Ascending aorta (tissue), 2 donors: ENCODE measurements around the gene KIDINS220. TPM values are rescaled to one million over a fixed set of nuclear protein-coding genes. Genes with fewer than 3 reads are reported as not detected.

ENCODE experiments used
- DNase-seq, 2 donors: peaks; one replicate each; pipeline ENCODE4 v3.0.0-alpha.2; 2019; ENCODE audit warnings: low spot score in 2 of 2
- H3K27ac ChIP-seq, 2 donors: fragments of 200-600 bp; sonication (generic); one replicate each; pipeline ENCODE4 v1.5.1; 2016 to 2017; ENCODE audit warnings: mild to moderate bottlenecking in 1 of 2
- H3K27me3 ChIP-seq: fragments of 200-600 bp; sonication (generic); one replicate; pipeline ENCODE4 v1.5.1; 2017
- H3K36me3 ChIP-seq, 2 donors: fragments of 200-600 bp; sonication (generic); one replicate each; pipeline ENCODE4 v1.5.1; 2016
- H3K4me1 ChIP-seq, 2 donors: fragments of 200-600 bp; sonication (generic); one replicate each; pipeline ENCODE4 v1.5.1; 2016 to 2017; ENCODE audit warnings: mild to moderate bottlenecking in 1 of 2
- H3K4me3 ChIP-seq, 2 donors: fragments of 200-600 bp; sonication (generic); one replicate each; pipeline ENCODE4 v1.5.1; 2016 to 2017; ENCODE audit warnings: mild to moderate bottlenecking in 1 of 2
- H3K9me3 ChIP-seq, 2 donors: fragments of 200-600 bp; sonication (generic); one replicate each; pipeline ENCODE4 v1.5.1; 2016
- intact Hi-C: fragments of 100-400 bp; cut with DNase I; formaldehyde crosslinking; loops from one replicate; pipeline ENCODE4 v1.15.1; 2023
- total RNA-seq: library from RNA; depleted of rRNA; stranded (reverse); fragments of >200 nt; gene quantifications from one replicate; pipeline ENCODE4 v1.1.0, GENCODE V29; 2016
- TF ChIP-seq, protein P1 (sequence below), 3 experiments: fragments of 200-600 bp in 2 of 3; fragments of 450-650 bp in 1 of 3; sonication (generic) in 2 of 3; IDR thresholded peaks; one replicate each; pipeline ENCODE4 v1.5.1; 2016 to 2019; ENCODE audit warnings: antibody characterized with exemption in 3 of 3, mild to moderate bottlenecking in 1 of 3, moderate library complexity in 1 of 3

Gene KIDINS220
- total RNA-seq, 1 donor from 2014 or later, result 59.1 TPM

GRCh38 chr2:8798393-8798792 is 39.0 kb downstream of the KIDINS220 start:
- no peak for DNase-seq
- TF ChIP-seq, protein P1, sequence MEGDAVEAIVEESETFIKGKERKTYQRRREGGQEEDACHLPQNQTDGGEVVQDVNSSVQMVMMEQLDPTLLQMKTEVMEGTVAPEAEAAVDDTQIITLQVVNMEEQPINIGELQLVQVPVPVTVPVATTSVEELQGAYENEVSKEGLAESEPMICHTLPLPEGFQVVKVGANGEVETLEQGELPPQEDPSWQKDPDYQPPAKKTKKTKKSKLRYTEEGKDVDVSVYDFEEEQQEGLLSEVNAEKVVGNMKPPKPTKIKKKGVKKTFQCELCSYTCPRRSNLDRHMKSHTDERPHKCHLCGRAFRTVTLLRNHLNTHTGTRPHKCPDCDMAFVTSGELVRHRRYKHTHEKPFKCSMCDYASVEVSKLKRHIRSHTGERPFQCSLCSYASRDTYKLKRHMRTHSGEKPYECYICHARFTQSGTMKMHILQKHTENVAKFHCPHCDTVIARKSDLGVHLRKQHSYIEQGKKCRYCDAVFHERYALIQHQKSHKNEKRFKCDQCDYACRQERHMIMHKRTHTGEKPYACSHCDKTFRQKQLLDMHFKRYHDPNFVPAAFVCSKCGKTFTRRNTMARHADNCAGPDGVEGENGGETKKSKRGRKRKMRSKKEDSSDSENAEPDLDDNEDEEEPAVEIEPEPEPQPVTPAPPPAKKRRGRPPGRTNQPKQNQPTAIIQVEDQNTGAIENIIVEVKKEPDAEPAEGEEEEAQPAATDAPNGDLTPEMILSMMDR (IDR thresholded peaks at IDR 0.05), result no peak
- H3K27me3 ChIP-seq, result no peaks in the 10 kb centered on the region
- no peak overlapping the region for H3K4me3 ChIP-seq
- no peak overlapping the region for H3K27ac ChIP-seq
- H3K9me3 ChIP-seq, result no peaks in the 10 kb centered on the region
- peaks cover 50 to 76% of the 10 kb centered on the region in 2 donors for H3K36me3 ChIP-seq
- intact Hi-C loops, result no loop called here
- no peaks in the 10 kb centered on the region for H3K4me1 ChIP-seq

DNA sequence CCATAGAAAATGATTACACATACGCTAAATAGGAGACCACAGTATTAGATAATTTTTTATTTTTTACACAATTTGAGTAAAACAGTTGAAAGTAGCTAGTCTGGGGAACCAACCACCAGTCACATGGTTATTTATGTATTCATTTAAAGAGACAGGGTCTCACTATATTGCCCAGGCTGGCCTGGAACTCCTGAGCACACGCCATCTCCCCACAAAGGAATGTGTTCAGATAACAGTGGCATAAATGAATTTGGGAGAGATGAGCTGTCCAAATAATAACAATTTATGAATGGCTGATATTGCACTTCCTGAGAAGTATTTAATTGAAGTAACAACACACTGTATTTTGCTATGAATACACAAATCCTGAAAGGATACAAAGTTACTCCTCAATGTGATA is 39.7 kb downstream of the KIDINS220 start:
- H3K27ac ChIP-seq, result no peak overlapping the region
- H3K9me3 ChIP-seq, result no peaks in the 10 kb centered on the region
- peaks cover 54 to 81% of the 10 kb centered on the region in 2 donors for H3K36me3 ChIP-seq
- TF ChIP-seq, protein P1 (IDR thresholded peaks at IDR 0.05), result no peak
- H3K27me3 ChIP-seq, result no peaks in the 10 kb centered on the region
- DNase-seq, result no peak
- no peaks in the 10 kb centered on the region for H3K4me1 ChIP-seq
- intact Hi-C loops, result no loop called here
- no peak overlapping the region for H3K4me3 ChIP-seq

GRCh38 chr2:8796878-8797550 is 40.4 kb downstream of the KIDINS220 start:
- DNase-seq, result no peak
- Histone ChIP-seq H3K27me3 (no peaks in the 10 kb centered on the region), H3K27ac (no peak overlapping the region), H3K4me1 (no peaks in the 10 kb centered on the region), H3K4me3 (no peak overlapping the region), H3K36me3 (peaks cover 52 to 80% of the 10 kb centered on the region in 2 donors), H3K9me3 (no peaks in the 10 kb centered on the region)
- TF ChIP-seq, protein P1 (IDR thresholded peaks at IDR 0.05), result no peak
- intact Hi-C loops, result no loop called here

DNA sequence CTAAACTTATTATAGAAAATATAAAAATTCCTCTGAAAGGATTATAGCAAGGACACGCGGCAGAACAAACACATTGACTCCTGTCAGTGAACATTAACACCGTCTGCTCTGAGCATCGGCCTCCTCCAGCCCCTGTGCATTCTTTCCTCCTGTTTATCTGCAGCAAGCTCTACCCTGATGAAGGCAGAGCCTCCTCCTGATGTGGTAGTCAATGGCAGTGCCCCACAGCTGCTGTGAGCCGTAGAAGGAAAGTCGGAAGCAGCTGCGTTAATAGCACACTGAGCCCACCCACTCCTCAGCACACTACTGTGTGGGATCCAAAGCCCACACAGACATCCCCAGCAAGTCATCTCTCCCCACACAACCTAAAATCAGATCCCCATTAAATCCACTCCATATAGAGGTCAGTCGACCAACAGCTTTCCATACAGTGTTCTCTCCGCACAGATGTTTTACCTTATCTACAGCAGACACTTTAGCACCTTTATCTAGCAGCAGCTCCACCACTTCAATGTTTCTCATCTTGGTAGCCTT is 41.0 kb downstream of the KIDINS220 start:
- Histone ChIP-seq H3K27me3 (no peaks in the 10 kb centered on the region), H3K36me3 (peaks cover 51 to 76% of the 10 kb centered on the region in 2 donors), H3K4me1 (no peaks in the 10 kb centered on the region), H3K9me3 (no peaks in the 10 kb centered on the region), H3K27ac (no peak overlapping the region), H3K4me3 (no peak overlapping the region)
- TF ChIP-seq, protein P1 (IDR thresholded peaks at IDR 0.05), result no peak
- no peak for DNase-seq
- intact Hi-C loops, result no loop called here

DNA sequence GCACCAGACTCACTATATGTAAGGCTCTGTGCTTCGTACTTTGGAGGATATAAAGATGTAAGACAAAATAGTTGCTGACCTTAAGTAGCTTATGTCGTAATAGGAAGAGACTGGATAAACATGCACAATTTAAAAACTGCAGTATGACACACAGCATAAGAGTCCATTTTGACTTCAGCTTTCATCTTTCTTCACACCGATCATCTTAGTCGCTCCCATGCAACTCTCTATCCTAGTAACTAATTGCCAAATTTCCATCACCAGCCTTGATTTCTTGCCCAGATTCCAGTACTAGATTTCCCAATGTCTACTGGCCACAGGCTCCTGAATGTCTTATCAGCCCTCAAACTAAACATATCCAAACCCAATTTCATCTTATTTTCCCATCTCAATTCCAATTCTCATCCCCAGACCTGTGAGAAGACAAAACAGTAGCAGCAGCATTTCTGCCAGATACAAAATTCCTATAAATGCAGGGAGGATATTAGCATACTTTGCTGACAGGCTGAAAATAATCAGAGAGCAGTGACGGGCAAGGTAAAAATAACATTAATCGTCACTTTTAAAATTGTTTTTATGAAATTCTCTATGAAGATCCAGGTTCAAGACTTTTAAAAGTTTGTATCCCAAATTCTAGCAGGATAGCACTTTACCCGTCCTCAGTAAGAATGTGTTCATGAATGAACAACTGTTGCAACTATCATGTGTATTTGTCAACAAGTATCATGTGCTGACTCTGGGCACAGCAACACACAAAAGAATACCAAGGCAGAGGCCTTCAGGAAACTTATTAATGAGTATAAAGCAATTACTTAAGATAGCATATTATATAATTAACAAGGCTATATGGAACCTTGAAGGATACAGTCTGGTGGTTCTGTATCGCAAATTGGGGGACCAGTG is 42.2 kb downstream of the KIDINS220 start:
- TF ChIP-seq, protein P1 (IDR thresholded peaks at IDR 0.05), result no peak
- intact Hi-C loops, result no loop called here
- DNase-seq, result no peak
- Histone ChIP-seq H3K36me3 (peaks cover 58 to 76% of the 10 kb centered on the region in 2 donors), H3K4me3 (no peak overlapping the region), H3K9me3 (no peaks in the 10 kb centered on the region), H3K4me1 (no peaks in the 10 kb centered on the region), H3K27me3 (no peaks in the 10 kb centered on the region), H3K27ac (no peak overlapping the region)
